Activated T-helper 9 cell treated with anti-CD3 and anti-CD28 coated beads, Interleukin-2, amount 50 U/mL, for 16 hours (primary cell): ENCODE data around the gene FGFR3.

Experiments
- DNase-seq: peaks from one replicate; pipeline ENCODE4 v3.0.0-alpha.2; 2020; ENCODE audit warnings: low read depth

FGFR3 gene

GRCh38 chr4:1770791-1771231 lies 22.3 kb upstream of the FGFR3 start:
- DNase-seq: no peak

GRCh38 chr4:1771555-1772305 lies 21.4 kb upstream of the FGFR3 start:
- DNase-seq: no peak

- no peak for DNase-seq
Observed at GRCh38 chr4:1772853-1773538, 20.1 kb upstream of the FGFR3 start.

- DNase-seq: no peak
Observed at GRCh38 chr4:1773754-1774153, 19.3 kb upstream of the FGFR3 start.

- DNase-seq: no peak
Observed at GRCh38 chr4:1775731-1776500, 17.2 kb upstream of the FGFR3 start.

- DNase-seq: no peak
Observed at GRCh38 chr4:1776521-1777161, 16.5 kb upstream of the FGFR3 start.

GRCh38 chr4:1777822-1778641 lies 15.1 kb upstream of the FGFR3 start:
- no peak for DNase-seq

GRCh38 chr4:1778642-1779392 lies 14.3 kb upstream of the FGFR3 start:
- no peak for DNase-seq

GRCh38 chr4:1779588-1780382 lies 13.3 kb upstream of the FGFR3 start:
- no peak for DNase-seq

- no peak for DNase-seq
Observed at GRCh38 chr4:1780435-1780834, 12.7 kb upstream of the FGFR3 start.

- DNase-seq: no peak
Observed at GRCh38 chr4:1783015-1783414, 10.1 kb upstream of the FGFR3 start.

GRCh38 chr4:1783970-1784369 lies 9.1 kb upstream of the FGFR3 start:
- no peak for DNase-seq

GRCh38 chr4:1784395-1784788 lies 8.7 kb upstream of the FGFR3 start:
- no peak for DNase-seq

GRCh38 chr4:1784789-1785591 lies 8.1 kb upstream of the FGFR3 start:
- no peak for DNase-seq

- DNase-seq: no peak
Observed at GRCh38 chr4:1785592-1785991, 7.5 kb upstream of the FGFR3 start.

- DNase-seq: no peak
Observed at GRCh38 chr4:1786544-1787362, 6.3 kb upstream of the FGFR3 start.

- no peak for DNase-seq
Observed at GRCh38 chr4:1787411-1788077, 5.5 kb upstream of the FGFR3 start.
